ENCODE measurements around the gene PRDM16.
A peak's percentile ranks its signal among the peaks of the same experiment; 100 is the strongest.

The PRDM16 gene

DNA sequence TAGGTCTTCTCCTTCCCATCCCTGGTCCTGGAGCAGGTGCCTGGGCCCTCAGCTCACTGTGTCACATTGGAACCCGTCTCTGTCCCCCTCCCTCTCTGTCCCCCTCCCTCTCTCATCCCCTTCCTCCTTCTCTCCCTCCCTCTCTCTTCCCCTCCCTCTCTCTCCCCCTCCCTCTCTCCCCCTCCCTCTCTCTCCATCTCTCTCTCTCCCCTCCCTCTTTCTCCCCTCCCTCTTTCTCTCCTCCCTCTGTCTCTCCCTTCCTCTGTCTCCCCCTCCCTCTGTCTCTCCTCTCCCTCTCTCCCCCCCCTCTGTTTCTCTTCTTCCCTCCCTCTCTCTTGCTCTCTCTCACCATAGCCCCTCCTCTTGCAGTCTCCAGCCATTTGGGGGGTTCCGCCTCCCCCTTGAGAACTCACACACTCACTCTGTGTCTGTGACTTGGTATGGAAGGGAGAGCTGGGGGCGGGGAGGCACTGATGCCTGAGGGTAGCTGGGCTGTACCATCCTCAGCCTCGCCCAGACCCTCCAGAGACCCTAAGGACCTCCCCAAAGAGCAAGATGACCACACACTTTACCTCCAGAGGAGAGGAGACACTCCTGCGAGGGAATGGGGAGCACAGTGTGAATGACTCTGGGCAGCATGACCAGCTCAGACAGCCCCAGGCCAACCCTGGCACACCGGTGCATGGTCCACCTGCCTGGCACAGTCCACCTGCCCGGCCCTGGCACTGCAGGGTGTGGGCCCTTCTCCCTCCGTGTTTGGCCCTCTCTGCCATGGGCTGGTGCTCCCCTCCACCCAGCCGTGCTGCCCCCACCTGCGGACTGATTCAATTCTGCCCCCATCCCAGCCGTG, 282.7 kb downstream of the PRDM16 start:
- no peak for DNase-seq

DNA sequence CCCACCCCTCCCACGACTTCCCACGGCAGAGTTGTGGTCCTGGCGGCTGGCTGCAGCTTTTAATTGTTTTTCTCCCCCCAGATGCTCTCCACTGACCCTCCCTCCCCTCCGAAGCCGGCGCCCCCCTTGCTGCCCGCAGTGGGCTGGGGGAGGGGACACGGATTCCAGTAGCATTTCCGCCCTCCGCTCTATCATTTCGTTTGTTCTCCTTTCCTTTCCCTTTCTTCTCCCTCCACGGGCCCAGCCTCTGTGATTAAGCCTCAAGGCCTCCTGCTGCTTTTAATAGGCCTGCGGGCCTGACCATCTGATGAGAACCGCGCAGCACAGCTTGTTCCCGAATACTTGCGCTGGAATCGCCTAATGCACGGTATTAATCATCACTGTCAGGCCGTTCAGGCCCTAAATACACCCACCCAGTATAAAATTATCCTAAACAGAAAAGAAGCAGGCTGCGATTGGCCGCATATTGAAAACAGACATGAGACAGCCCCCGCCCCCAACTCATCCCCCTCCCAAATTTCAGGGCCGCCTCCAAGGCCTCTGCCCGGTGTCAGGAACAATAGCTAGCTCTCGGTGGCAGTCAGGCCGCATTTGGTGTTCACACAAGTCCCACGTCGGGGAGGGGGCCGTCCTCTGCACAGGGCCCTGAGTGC, 283.4 kb downstream of the PRDM16 start:
- DNase-seq: no peak

DNA sequence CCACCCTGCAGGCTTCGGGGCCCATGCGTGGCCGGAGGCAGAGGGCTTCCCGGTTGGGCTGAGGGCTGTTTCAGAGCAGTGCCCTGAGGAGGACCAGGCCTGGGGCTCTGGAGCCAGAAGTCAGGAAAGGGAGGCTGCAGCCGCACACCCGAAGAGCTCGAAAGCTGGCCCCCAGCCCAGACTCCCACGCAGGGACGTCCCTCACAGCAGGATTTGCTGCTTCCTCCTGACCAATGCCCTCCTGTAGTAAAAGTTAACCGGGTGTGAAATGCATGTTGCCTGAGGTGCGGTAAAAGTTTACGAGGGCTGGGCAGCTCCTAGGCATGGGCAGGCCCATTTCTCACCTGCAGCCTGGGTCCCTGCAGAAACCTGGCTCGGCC, 283.9 kb downstream of the PRDM16 start:
- DNase-seq: no peak

DNA sequence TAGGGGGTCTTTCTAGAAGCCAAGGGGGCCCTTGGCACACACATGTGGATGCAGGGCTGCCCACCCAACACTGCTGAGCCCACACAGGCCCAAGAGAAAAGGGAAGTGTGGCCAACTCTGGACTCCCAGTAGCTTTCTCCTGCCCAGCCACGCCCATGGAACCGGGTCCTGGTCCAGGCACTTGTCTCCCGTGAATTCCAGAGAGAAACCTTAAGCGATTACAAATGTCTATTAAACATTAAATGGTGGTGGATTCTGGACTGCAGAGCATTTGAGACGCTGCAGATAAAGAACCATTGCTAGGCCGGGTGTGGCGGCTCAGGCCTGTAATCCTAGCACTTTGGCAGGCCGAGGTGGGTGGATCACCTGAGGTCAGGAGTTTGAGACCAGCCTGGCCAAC, 284.9 kb downstream of the PRDM16 start:
- no peak for DNase-seq

DNA sequence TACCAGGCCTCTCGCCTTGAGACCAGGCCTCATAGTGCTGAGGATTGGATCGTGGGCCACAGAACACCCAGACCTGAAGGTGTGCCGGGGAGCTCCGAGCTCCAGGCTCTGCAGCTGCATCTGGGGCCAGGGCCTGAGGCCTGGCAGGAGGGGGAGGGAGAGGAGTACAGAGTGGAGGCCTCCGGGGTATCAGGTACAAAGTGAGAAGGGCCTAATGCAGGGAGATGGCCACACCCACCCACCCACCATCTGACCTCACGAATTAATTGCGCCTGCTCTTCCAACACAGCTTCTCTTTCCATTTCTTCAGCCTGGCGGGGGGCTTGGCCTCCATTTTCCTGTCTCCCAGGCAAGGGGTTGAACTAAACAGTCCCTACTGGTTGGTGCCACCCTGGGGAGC, 286.1 kb downstream of the PRDM16 start:
- no peak for DNase-seq

DNA sequence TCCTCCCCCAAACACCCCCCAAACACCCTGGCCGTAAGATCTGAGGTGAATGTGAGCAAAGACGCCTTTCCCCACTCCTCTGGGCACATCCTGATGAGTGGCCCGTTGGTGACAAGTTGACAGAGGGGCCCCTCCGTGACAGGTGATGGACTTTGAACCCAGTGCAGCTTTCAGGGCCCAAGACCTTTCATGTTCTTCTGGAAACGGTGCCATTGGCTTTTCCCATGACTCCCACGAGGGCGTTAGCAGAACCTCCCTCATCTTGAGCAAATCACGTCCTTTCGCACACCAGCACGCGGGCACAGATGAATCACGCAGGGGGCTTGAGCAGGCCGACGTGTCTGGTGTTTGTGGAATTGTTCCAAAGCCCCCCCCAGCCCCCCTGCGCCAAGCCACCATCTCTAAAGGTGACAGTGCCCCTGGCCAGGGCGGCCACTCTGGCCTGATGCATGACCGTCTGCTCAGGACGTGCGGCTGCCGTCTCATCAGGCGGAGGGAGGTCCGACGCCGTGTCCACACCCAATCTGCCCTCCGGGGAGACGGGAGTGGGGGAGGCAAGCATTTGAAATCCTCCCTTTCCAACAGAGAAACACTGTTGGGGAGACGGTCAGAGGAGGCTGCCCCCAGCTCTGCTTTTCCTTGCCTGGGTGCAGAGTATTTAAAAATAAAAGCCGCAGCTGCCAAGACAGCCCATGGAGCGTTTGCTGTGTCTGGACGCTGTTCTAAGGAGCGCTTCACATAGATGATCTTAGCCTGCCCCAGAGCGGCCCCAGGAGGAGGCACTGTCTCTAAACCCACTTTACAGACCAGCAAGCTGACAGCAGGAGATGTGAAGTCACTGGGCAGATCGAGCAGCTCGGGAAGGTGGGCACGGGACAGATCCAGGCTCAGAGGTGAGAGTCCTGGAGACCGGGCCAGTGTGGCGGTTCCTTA, 287.2 kb downstream of the PRDM16 start:
- DNase-seq: no peak

DNA sequence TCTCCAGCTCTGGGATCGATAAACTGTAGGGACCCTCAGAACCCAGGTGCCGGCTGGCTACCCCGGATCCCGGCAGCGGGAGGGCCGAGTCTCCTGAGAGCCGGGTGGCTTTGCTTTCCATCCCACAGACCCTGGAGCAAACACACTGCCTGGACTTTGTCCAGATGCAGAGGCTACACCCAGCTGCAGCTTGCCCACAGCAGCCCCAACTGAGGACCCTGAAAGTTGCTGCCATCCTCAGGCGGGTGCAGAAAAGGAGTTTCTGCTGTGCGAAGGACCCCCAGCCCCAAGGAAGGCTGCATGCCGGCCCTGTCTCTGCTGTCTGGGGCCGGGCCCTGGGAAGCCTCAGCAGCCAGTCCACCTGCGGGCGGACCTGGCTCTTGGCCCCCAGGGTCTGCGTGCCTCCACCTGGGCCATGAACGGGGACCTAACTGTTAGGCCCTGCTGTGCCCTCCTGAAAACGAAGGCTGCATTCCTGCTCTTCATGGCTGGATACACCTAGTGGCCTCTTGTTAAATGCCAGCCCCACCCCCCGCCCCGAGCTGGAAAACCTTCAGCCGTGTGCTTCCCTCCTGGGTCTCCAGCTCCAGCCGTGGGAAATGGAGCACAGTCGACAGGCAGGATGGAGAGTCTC, 287.9 kb downstream of the PRDM16 start:
- no peak for DNase-seq

DNA sequence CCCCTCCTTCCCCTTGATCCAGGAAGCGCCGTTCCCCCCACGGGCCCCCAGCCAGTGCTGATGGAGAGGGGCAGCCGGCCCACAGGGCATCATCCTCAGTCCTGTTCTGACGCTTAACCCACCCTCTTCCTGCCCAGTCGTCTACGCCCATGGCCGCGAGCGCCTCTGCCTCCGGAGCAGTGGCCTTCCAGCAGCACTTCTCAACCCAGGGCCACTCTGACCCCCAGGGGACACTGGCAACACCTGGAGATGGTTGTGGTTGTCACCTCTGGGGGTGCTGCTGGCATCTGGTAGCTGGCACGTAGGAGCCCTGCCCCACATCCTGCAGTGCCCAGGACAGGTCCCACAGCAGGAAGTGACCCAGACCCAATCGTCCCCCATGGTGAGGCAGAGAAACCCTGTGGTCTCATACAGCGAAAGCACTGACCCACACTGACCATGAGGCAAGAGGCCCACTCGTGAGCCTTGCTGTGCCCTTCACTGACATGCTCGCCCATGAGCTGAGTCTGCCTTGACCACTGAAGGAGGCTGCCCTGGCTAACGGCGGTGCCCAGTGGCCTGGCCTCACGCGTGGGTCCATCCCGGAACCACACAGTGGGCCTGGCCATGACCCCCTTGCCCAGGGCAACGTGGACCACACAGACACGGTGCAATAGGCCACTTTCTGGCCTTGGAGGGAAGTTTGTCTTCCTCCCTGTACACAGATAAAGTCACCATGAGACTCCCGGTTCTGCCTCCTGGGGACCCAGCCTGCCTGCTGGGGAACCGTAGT, 288.7 kb downstream of the PRDM16 start:
- no peak for DNase-seq

DNA sequence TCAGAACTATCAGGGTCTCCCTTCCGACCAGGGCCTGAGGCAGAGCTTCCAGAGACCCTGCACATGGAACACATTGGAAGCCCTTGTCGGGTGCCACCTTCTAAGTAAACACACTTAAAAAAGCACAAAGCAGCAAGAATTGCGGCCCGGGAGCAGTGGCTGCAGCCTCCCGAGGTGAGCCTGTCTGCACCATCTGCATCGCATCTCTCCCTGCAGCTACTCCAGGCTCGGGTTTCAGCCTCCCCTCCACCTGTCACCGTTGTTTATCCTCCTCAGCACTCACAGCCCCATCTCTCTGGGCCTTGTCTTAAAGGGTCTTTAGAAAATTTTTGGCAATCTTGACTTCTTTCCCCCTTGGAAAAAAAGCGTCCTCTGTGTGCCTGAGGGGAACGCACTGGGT, 290.3 kb downstream of the PRDM16 start:
- DNase-seq: peak; percentile 48 to 53

DNA sequence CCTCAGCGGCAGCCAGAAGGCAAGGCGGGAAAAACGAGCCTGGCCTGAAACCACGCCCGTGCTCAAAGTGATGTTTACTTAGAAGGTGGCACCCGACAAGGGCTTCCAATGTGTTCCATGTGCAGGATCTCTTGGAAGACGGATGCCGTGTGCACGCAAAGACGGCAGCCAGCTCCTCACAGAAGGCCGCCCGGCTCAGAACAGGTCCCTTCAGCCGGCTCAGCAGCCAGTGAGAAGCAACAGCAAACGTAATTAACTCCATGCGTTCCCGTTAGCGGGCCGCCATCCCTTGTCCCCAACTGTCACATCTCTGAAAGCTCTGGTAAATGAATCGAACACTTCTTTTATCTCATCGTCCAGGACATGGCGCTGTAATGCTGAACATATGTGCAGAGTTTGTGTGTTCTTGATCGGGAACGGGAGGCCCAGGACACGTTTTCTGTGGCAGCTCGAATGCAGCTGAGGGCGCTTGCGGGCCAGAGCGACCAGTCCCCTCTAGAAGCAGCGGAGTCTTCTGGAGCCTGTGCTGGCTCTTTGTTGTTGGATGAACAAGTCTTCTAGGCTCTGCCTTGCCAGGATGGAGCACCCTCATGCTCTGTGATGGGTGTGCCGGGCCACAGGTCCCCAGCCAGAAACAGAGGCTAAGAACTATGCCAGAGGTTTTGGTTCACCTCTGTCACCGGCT, 290.9 kb downstream of the PRDM16 start:
- DNase-seq: peak; percentile 48 to 53

DNA sequence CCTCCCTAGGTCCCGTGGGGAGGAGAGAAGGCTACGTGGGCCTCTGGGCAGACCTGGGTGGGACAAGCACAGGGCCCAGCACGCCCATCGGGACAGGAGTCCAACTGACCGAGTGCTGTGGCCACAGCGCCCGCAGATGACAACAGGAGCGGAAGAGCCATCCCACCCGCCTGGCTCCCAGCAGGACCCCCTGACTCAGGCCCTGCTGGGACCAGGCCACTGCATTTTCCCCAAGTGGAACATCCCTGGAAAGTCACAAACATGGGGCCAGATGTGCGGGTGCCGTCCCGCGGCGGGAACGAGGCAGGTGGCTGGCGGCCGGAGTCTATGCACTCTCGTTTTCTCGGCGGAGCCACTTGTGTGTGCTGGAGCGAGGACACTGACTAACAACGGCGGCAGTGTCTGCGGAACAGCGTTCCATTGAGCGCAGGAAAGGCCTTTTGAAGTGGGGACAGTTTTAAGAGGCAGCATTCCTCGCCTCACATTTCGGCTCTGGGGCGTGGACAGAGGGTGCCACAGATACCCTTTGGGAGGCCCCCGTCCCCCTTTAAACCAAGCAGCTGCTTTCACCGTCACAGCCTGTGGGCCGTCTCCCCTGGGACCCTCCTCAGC, 291.7 kb downstream of the PRDM16 start:
- DNase-seq: peak in 1 of 2 experiments; percentile 20

DNA sequence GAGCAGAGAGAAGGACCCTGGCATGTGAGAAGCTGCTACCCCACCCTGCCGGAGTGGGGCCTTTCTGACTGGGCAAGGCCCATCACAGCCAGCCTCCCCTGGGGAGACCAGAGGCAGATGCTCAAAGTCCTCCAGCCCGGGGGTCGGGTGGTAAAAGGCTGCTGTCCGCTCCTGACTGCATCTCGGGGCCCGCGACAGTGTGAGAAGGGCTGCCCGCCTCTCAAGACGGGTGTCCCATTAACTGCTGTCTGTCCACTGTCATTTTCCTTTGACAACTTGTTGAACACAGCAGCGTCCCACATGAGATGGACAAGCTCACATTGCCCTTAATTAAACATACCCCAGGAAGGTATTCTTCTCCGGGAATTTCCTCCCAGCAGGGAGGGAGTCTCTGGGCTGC, 294.0 kb downstream of the PRDM16 start:
- DNase-seq: no peak

DNA sequence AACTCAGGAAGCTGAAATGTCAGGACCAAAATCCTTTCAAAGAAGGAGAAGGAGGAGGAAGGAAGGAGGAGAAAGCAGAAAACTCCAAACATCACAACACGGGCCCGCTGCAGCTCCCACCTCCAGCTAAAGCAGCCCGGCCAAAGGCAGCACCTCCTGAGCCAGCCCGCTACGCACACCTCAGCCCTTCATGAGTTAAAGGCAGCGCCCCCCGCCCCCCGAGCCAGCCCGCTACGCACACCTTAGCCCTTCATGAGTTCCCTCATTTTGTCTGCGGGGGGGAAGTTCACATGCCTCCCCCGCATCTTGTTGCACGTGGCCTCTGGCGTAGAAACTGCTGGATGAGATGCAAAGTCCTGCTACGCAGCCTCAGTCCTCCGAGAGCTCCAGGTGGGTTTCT, 294.8 kb downstream of the PRDM16 start:
- no peak for DNase-seq

DNA sequence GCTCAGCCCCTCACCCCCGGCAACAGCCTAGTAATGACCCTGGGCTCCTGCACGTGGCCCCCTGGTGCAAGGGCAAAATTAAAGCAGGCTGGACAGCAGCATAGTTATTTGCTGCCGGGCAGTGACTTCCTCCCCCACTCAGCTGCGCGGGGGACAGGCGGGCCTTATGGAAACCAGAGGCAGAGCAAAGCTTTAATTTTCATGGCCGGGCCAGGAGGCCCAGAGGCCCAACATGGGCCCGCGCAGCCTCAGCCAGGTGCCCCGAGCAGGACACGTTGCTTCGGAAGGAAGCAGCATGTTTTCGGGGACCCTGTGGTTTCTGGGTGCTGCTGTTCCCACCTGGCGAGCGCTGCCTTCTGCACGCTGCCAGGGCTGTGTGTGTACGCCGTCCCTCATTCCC, 295.5 kb downstream of the PRDM16 start:
- DNase-seq: no peak

DNA sequence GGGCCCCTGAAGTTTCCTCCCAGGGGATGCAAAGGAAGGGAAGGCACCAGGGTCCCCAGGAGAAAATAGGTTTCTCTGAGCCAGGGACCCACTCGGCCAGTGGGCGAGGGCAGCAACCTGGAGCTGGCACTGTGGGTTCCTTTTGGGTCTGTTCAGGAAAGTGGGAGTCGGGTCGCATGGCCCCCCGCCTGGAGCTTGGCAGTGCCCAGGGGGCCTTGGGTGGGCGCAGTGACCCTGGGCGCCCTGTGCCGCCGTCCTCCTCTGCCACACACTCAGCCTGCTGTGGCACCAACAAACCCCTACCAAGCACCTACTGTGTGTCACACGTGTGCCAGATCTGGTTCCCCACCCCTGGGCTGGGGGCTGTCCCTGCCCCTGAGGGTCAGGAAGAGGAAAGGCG, 296.0 kb downstream of the PRDM16 start:
- no peak for DNase-seq

DNA sequence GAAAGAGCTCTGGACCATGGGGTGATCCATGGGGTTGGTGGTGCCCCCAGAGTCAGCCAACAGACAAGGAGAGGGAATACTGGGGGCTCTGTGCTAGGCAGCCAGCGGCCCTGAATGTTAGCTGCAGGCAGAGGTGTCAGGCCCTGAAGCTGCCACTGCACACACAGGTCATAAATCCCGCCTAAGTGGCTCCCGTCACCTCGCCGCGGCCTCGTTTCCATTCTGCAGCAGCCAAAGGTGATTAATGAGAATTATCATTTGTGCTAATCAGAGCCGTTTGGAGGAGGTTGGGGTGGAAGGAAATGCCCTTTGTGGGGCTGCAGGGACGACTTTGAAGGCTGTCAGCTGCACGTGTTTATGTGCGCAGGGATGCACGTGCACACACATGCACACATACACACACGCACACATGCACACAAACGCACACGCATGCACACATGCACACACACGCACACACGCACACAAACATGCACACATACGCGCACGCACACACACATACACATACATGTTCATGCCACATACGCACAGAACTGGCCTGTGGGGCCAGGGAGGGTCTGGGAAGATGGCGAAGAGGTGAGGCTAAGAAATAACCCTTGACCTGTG, 296.6 kb downstream of the PRDM16 start:
- DNase-seq: no peak

DNA sequence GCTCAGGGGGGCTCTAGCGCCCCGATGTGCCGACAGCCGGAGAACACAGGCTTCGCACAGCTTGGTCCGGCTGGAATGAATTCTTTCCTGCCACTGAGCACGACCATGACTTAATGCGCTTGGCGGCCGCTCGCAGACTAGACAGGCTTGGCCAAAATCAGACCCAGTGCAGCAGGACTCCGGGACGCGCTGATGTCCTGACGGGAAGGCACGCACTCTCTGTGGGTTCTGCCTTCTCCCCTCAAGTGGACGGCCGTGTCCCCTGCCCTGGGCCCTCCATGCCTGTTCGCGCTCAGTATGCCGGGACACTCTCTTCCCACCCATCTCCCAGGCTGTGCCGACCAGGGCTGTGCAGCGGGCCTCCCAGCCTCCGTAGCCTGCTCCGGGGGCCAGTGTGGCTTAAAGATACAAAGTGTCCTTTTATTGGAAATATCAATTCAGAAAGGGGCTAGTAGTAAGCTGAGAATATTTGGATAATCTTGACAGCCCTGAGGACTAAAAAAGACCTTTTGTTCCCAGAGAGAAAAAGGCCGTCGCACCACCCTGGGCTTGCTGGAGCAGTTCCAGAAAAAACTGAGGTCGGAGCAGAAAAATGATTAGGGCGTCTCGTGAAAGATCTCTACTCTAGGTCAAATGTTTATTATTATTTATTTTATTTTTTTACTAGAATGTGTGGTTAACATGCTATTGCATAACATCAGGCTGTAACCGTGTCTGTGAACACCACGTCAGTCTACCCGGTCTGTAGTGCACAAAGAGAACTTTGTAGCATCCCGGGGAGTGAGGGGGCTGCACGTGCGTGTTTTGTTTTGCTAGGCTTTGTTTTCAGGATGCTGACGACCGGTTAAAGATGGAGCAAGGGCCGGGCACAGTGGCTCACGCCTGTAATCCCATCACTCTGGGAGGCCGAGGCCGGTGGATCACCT, 297.4 kb downstream of the PRDM16 start:
- no peak for DNase-seq

DNA sequence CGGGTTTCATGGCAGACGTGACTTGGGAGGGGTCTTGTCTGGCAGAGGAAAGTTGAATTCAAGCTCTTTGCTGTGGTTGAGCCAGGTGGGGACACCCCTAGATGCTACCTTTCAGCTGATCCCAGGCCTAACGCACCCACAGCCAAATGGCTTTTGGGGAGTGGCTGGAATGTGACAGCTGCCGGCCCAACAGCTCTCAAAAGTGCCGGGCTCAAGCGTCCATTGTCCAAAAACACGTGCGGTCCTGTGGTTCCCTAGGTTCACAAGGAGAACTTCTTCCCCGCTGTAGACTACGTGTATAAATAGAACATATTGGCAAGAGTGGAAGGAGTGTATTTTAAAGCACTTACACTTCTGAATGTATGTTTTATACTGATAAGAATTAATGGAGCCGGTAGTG, 298.4 kb downstream of the PRDM16 start:
- DNase-seq: no peak

DNA sequence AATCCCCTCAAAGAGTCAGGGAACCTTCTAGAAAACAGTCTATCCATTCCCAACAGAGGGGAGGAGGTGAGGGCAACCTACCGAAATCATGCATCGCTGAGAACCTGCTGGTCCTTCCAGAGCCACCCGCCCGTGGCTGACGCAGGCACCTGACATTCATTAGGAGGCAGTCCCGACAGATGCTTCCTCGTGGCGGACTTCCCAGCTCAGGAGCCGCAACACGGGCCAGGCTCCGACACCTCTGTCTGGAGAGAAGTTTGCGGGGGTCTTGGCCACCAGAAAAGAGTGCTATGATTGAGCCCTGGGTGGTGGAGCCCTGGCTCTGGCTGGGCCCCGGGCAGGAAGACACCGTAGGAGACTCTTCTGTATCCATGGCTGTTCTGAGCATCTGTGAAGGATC, 299.1 kb downstream of the PRDM16 start:
- DNase-seq: no peak
